ENCODE data around the gene ACSS3. TPM values are rescaled to one million over a fixed set of nuclear protein-coding genes. Genes with fewer than 3 reads are reported as not detected.

Gene ACSS3
- total and polyA plus RNA-seq, 9 of the 15 experiments (the other 6 are each of a cell fraction or from before 2014, with no cell fraction given), result 0.40 TPM; not detected in 8

DNA sequence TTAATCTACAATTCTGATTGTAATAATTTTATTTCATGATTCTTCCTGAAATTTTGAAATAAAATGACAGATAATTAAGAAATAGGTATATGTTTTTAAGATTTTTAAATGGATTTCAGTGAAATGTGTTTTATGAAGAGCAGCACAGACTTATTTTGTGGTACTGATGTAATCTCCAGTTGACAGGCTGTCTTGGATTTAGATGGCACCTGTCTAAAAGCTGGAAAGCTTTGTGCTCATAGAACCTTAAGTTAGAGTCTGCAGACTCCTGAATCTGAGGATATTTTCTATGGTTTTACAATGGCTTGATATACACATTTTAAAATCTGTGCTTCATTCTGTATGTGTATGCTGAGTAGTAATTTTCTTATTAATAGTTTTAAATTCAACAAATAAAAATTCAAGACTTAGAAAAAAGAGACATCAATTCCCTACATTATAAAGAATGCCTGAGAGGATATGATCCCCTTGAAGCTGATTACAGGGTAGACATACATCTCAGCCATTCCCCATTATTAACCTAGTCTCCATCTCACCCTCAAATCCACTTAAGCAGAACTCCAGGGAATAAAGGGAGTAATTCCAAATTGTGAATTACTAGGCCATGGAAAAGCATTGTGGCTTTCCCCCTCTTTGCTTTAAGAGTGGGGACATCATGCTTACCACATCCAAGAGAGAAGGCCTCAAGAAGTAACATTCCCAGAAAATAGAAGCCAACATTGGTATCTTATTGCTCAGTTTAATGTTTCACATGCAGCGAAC lies 33.7 kb upstream of the ACSS3 start:
- no peak overlapping the region for H3K9ac ChIP-seq (ENCODE audit: insufficient read depth in 1 of 2, low read depth in 2 of 2, low read length in 2 of 2)
- no peak for ATAC-seq
- H3K4me3 ChIP-seq, result no peak overlapping the region
- no peak for FAIRE-seq
- no peaks in the 10 kb centered on the region for H3K36me3 ChIP-seq (ENCODE audit: control insufficient read depth, insufficient read depth, low read length)
- ChIA-PET POLR2A (no interaction called here), CTCF (ENCODE audit: low intra/inter-chr PET ratio) (no interaction called here)
- no peaks in the 10 kb centered on the region for H3K79me2 ChIP-seq (ENCODE audit: control insufficient read depth, insufficient read depth, low read length)
- no peak overlapping the region for H3K4me2 ChIP-seq (ENCODE audit: insufficient read depth, low read length)
- intact Hi-C loops (cut with micrococcal nuclease) (no loop called here), in situ Hi-C loops (cut with MboI) (no loop called here)
- H4K20me1 ChIP-seq (replicated peaks; ENCODE audit: control insufficient read depth, insufficient read depth, low read length), result no peaks in the 10 kb centered on the region
- no peaks in the 10 kb centered on the region for H3K9me1 ChIP-seq (ENCODE audit: control insufficient read depth, insufficient read depth, low read length)
- no peak for DNase-seq (ENCODE audit: extremely low read depth in 1 of 4, low spot score in 3 of 4)
- 0% methylated on average over 1 of the region's 1 CpG for WGBS (ENCODE audit: insufficient coverage, low coverage, missing lambda C conversion rate)
- no peaks in the 10 kb centered on the region for H3K27me3 ChIP-seq (ENCODE audit: control insufficient read depth in 2 of 2, insufficient read depth in 2 of 2, low read length in 2 of 2)
- H3K27ac ChIP-seq (ENCODE audit: extremely low read depth, low read depth, low read length), result no peak overlapping the region
- no peak overlapping the region for H2AFZ ChIP-seq (ENCODE audit: low read depth, low read length)
- no peaks in the 10 kb centered on the region for H3K9me3 ChIP-seq (replicated peaks; ENCODE audit: control insufficient read depth, insufficient read depth, low read depth, low read length)
- no TSS peak for BruUV-seq (replicated peaks)
- no peaks in the 10 kb centered on the region for H3K4me1 ChIP-seq (replicated peaks in 1 of 2; ENCODE audit: control insufficient read depth in 2 of 2, insufficient read depth in 2 of 2, low read length in 2 of 2)
- TF ChIP-seq ZC3H4 (CRISPR knock-in tag; IDR thresholded peaks at IDR 0.05; ENCODE audit: borderline replicate concordance) (no peak), ERF (CRISPR knock-in tag; IDR thresholded peaks at IDR 0.05) (no peak), NBN (IDR thresholded peaks at IDR 0.05; ENCODE audit: low read depth) (no peak), GTF2F1 (IDR thresholded peaks at IDR 0.05; ENCODE audit: low read depth, low read length) (no peak), BMI1 (IDR thresholded peaks at IDR 0.05; ENCODE audit: low read length) (no peak), ZNF77 (CRISPR knock-in tag; IDR thresholded peaks at IDR 0.05) (no peak)
- TF ChIP-seq, protein P1, sequence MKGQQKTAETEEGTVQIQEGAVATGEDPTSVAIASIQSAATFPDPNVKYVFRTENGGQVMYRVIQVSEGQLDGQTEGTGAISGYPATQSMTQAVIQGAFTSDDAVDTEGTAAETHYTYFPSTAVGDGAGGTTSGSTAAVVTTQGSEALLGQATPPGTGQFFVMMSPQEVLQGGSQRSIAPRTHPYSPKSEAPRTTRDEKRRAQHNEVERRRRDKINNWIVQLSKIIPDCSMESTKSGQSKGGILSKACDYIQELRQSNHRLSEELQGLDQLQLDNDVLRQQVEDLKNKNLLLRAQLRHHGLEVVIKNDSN (CRISPR knock-in tag; IDR thresholded peaks at IDR 0.05), result no peak
- TF ChIP-seq, protein P2, sequence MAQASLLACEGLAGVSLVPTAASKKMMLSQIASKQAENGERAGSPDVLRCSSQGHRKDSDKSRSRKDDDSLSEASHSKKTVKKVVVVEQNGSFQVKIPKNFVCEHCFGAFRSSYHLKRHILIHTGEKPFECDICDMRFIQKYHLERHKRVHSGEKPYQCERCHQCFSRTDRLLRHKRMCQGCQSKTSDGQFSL (CRISPR knock-in tag; IDR thresholded peaks at IDR 0.05), result no peak
- TF ChIP-seq, protein P2 (tag; IDR thresholded peaks at IDR 0.05), result no peak
- TF ChIP-seq, protein P3, sequence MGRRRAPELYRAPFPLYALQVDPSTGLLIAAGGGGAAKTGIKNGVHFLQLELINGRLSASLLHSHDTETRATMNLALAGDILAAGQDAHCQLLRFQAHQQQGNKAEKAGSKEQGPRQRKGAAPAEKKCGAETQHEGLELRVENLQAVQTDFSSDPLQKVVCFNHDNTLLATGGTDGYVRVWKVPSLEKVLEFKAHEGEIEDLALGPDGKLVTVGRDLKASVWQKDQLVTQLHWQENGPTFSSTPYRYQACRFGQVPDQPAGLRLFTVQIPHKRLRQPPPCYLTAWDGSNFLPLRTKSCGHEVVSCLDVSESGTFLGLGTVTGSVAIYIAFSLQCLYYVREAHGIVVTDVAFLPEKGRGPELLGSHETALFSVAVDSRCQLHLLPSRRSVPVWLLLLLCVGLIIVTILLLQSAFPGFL (CRISPR knock-in tag; IDR thresholded peaks at IDR 0.05), result no peak
- TF ChIP-seq, protein P4, sequence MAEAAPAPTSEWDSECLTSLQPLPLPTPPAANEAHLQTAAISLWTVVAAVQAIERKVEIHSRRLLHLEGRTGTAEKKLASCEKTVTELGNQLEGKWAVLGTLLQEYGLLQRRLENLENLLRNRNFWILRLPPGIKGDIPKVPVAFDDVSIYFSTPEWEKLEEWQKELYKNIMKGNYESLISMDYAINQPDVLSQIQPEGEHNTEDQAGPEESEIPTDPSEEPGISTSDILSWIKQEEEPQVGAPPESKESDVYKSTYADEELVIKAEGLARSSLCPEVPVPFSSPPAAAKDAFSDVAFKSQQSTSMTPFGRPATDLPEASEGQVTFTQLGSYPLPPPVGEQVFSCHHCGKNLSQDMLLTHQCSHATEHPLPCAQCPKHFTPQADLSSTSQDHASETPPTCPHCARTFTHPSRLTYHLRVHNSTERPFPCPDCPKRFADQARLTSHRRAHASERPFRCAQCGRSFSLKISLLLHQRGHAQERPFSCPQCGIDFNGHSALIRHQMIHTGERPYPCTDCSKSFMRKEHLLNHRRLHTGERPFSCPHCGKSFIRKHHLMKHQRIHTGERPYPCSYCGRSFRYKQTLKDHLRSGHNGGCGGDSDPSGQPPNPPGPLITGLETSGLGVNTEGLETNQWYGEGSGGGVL (CRISPR knock-in tag; IDR thresholded peaks at IDR 0.05), result no peak
- TF ChIP-seq, protein P5, sequence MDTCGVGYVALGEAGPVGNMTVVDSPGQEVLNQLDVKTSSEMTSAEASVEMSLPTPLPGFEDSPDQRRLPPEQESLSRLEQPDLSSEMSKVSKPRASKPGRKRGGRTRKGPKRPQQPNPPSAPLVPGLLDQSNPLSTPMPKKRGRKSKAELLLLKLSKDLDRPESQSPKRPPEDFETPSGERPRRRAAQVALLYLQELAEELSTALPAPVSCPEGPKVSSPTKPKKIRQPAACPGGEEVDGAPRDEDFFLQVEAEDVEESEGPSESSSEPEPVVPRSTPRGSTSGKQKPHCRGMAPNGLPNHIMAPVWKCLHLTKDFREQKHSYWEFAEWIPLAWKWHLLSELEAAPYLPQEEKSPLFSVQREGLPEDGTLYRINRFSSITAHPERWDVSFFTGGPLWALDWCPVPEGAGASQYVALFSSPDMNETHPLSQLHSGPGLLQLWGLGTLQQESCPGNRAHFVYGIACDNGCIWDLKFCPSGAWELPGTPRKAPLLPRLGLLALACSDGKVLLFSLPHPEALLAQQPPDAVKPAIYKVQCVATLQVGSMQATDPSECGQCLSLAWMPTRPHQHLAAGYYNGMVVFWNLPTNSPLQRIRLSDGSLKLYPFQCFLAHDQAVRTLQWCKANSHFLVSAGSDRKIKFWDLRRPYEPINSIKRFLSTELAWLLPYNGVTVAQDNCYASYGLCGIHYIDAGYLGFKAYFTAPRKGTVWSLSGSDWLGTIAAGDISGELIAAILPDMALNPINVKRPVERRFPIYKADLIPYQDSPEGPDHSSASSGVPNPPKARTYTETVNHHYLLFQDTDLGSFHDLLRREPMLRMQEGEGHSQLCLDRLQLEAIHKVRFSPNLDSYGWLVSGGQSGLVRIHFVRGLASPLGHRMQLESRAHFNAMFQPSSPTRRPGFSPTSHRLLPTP (IDR thresholded peaks at IDR 0.05; ENCODE audit: borderline replicate concordance, extremely low read depth, insufficient read length), result no peak

All from K562 (cell line).